ENCODE measurements around the gene RFPL1.

Gene RFPL1

DNA sequence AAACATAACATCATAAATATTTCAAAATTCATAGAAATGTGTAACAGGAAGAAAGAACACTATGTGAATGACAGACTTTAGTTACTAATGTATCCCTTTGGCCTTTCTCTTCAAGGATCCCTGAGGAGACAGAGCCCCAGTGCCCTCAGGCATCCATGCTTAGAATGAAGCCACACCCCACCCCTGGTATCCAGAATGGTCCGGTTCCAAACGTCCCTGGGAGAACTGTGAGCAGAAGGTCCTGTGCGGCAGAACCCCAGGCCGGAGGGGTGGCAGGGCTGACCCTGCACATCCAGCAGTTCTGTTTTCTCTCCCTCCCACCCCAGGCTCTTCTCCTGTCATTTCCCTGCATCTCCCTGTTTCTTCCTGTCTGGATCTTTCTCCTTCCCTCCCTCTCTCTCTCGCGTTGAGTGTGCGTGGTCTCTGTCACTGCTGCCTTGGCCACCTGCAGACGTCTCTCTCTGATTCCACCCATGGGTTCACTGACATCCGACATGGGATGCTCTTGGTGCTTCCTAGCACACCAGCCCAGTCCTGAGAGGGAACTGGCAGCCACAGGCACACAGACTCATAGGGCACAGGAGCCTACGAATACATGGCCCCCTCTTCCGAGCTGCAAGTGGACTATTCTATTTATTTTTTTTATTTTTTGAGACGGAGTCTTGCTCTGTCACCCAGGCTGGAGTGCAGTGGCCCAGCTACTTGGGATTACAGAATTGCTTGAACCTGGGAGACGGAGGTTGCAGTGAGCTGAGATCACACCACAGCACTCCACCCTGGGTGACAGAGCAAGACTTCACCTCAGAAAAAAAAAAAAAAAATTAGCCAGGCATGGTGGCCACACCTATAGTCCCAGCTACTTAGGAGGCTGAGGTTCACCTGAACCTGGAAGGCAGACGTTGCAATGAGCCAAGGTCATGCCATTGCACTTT, 5.7 kb downstream of the RFPL1 start:
- no peak for DNase-seq

DNA sequence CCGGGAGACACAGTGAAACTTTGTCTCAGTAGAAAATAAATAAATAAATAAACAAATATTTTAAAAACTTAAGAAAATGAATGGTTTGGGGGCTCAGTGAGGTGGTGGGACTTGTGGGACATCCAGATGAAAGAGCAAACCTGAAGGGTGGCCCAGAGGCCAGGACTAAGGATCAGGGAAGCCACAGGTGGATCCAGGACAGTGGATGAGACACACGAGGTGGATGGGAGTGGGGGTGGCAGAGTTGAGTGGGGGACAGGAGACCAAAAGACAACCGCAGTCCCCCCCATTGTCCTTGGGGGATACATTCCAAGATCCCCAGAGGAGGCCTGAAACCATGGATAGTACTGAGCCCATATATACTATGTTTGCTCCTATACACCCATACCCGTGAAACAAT, 7.1 kb downstream of the RFPL1 start:
- no peak for DNase-seq

DNA sequence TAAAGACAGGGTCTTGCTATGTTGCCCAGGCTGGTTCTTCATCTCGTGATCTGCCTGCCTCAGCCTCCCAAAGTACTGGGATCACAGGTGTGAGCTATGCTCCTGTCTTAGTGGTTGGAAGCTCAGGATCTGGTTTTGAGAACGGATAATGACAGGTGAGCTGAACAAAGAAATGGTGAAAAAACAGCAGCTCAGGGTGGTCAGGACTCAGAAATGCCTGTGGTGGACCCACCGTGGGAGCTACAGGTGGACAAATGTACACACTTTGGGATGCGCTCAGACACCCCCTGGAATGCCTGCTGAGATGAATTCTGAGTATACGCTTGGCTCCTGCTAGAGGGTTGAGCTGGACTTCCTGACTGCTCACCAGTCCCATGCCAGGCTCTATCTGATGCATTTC, 9.5 kb downstream of the RFPL1 start:
- no peak for DNase-seq

DNA sequence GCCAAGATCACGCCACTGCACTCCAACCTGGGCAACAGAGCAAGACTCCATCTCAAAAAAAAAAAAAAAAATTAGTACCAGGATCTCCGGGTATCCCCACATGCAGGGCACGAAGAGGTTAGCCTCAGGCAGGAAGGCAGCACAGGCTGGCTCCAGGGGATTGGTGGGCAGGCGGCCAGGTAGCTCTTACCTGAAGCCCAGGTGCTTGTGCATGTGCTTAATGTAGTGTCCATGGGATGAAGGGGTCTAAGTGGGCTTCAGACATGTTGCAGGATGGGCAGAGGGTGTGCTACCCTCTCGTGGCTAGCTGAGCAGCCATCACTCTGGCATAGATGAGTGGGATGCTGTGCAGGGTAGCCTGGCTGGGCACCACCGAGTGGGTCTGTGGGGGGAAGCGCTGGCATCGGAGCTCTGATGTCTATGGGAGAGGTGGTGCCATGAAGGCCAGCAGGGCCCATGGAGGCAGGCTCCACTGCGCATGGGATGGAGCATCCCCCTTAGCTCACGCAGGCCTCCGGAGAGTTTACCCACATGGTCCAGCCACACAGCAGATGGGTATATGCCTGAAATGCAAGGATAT, 11.0 kb downstream of the RFPL1 start:
- no peak for DNase-seq

DNA sequence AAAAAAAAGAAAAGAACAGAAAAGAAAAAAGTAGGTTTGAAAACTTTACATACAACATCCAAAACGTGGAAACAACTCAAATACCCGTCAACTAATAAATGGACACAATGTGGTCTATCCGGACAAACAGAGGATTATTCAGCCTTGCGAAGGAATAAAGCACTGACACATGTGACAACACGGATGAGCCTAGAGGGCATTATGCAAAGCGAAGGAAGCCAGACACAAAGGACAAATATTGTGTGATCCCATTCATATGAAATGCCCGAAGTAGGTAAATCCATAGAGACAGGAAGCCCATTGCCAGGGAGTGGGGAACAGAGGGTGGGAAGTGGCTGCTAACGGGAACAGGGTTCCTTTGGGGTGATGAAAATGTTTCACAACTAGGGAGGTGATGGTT, 11.8 kb downstream of the RFPL1 start:
- no peak for DNase-seq

DNA sequence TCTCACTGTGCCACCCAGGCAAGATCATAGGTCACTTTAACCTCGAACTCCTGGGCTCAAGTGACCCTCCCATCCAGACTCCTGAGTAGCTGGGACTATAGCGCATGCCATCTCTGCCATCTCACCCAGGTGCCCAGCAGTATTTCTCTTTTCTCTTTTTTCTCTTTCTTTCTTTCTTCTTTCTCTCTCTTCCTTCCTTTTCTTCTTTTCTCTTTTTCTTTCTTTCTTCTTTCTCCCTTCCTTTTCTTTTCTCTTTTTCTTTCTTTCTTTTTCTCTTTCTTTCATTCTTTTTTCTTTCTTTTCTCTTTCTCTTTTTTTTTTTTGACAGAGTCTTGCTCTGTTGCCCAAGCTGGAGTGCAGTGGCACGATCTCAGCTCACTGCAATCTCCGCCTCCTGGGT, 13.5 kb downstream of the RFPL1 start:
- no peak for DNase-seq

DNA sequence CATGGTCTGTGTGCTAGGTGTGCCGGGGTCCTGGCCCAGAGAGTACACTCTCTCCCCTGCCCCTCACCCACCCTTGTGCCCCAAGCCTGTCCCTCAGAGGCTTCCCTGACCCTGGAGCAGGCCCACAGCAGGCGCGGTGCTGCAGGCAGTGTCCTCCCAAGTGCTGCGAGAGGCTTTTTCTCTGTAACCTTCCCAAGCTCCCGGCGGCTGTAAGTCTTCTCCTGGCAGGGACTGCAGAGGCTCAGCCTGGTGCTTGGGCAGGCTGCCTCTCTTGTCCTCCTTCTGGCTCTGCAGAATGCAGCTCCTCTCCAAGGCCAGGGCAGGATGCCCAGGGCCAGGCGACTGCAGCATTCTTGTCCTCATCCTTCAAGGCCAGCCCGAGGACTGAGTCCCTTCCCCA, 15.9 kb downstream of the RFPL1 start:
- no peak for DNase-seq

DNA sequence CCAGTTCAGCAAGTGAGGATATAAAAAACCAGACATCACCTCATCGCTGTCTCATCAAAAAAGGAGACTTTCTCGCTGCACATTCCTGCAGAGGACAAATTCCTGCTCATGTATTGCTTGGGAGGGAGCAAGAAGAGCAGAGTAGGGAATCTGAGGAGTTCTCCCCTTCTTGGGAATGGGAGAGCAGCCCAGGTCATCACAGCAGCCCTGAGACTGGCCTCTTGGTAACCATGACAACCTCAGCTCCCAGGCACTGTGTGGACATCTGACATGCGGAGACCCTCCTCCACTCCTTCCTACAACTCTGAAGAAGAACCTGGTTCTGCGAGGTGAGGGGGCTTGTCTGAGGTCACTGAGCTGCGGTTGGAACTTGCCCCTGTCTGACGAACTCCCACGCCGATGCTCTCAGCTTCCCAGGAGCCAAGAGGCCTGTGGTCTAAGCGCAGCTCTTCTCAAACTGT, 17.9 kb downstream of the RFPL1 start:
- DNase-seq = no peak

DNA sequence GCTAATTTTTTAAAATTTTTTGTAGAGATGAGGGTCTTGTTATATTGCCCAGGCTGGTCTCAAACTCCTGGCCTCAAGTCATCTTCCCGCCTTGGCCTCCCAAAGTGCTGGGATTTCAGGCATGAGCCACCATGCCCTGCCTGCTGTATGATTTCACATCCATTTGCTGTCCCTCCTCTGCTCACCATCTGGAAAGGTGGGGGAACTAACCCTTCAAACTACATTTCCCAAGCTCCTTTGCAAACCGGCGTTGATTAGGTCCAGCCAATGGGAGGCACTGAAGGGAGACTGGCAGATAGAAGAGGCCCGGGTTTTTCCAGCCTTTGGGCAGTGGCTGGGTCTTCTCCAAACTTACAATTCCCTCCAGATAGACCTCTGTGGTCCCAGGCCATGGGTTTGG, 19.3 kb downstream of the RFPL1 start:
- DNase-seq = no peak

DNA sequence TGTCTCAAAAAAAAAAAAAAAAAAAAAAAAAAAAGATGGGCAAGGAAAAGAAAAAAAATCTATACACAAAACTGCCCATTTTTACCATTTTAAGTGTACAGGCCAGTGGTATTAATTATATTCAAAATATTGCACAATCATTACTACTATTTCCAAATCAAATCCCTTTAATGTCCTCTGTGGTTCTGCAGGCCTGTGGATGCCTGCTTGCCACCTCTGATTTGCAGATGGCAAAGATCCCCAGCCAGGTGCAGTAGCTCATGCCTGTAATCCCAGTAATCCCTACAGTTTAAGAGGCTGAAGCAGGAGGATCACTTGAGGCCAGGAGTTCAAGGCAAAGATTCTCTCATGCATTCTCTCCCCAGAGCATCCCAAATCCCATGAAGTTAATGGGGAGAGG, 20.2 kb downstream of the RFPL1 start:
- DNase-seq = no peak

DNA sequence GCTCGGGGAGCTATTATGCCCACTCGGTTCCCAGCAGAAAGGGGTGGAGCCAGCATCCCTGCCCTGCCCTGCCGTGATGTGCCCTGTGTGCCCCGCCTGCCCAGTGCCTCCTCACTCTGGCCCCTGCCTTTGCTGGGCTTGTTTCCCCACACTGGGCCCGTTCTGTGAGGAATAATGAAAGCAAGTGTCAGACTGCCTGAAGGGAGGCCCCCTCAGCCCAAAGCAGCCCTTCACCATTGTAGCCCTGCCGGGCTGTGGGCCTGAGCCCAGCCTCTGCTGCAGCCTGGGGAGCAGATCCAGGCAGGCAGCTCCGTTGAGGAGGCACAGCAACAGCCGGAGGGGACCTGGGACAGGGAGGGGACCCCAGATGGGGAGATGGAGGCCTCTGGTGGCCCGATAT, 21.4 kb downstream of the RFPL1 start:
- no peak for DNase-seq

DNA sequence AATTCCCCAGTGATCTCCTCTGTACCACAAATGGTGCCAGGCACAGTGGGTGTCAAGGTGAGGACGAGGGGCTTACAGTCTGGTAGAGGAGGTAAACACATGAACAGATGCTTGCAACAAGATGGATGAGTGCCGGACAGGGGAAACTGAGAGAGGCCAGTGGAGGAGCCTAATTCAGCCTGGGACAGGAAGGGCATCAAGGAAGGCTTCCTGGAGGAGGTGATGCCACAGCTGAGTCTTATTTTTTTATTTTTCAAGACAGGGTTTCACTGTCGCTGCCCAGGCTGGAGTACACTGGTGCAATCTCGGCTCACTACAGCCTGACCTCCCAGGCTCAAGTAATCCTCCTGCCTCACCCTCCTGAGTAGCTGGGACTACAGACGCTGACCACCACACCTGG, 22.9 kb downstream of the RFPL1 start:
- no peak for DNase-seq

DNA sequence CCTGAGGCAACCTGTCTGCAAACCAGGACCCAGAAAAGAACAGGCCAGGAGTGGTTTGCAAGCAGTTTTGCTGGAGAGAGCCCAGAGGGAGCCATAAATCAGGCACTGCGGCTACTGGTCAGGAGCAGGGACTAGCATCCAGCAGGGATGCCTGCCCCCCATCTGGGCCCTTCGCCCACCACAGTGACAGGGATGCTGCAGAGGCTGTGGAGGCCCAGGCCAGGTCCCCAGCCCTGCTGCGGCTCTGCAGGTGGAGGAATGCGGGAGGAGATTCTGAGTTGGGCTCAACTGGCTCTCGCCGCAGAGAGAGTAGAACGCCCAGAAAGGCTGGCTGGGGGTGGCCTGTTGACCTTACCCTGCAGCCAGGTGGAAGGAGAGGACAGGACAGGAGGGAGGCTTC, 25.2 kb downstream of the RFPL1 start:
- no peak for DNase-seq

DNA sequence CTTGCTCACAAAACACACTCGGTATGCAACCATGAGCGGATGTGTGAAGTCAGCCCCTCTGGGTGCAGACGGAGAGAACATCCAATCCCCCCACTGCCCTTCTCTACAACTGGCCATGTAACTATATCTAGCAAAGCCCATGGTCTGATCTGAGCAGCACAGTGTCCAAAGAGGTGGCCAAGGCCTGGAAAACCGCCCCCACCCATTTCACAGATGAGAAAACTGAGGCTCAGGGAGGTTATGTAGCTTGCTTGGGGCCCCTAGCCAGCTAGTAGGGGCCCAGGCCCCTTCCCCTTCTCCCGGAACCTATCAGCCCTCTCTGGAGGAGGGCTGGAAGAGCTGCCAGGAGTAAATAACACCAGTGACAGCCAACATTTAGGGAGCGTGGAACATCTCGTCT, 26.2 kb downstream of the RFPL1 start:
- no peak for DNase-seq

DNA sequence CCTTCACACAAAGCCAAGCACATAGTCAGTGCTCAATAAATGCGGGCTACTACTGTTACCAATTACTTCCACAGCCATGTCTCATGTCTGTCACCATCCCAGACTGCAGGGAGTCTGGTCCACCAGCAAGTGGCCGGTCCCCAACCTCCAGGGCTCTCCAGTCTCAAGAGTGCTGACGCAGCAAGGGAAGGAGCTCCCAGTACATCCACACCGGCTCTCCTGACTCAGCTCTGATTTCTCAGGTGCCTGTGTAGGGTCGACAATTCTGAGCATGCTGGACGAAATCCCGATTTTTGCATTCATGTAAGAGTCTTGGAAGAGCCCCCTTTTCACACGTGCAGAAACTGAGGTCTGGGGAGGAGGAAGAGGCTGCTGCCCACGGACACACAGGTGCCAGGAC, 31.4 kb downstream of the RFPL1 start:
- DNase-seq = peak; percentile 6

DNA sequence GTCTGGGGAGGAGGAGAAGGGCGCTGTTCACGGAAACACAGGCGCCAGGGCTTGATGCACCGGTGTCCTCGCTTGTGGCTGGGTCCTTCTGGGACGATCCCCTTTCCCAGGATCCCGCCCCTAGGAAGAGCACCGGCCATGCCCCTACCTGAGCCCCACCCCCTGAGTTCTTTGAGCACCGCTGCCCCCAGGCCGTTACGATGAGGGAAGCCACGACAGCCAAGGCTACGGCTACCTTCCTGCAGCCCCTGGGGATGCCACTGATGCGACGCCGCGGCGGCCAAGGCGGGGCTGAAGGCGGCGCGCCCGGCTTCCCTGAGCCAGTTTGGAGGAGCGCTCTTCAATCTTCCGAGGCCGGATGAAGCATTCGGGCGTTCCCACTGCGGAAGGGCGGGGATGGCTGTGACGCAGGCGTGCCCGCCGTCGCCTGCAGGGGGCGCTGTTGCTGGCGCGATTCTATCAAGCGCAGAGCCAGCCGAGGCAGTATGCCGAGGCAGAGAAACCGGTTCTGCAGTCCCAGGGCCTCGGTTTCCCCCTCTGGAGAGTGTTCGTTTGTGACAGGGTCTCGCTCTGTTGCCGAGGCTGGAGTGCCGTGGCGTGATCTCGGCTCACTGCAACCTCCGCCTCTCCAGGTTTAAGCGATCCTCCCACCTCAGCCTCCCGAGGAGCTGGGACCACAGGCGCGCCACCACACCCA, 31.9 kb downstream of the RFPL1 start:
- peak; percentile 39 for DNase-seq

DNA sequence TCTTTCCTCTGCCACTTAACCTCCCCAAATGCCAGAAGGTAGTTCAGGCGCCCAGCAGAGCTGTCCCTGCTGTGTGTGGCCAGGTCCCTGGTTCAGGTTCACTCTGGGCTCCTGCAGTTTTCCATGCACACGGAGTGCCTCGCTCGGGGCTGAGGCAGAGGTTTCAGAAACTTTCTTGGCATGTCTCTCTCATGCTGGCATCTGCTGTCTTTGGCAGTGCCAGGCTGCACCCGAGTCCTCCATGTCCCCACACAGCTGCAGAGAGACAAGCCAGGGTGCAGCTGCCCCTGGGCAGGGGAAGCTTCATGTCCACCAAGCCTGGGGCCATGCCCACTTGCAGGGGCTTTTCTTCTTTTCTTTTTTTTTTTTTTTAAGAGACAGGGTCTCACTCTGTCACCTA, 34.6 kb downstream of the RFPL1 start:
- DNase-seq = no peak

DNA sequence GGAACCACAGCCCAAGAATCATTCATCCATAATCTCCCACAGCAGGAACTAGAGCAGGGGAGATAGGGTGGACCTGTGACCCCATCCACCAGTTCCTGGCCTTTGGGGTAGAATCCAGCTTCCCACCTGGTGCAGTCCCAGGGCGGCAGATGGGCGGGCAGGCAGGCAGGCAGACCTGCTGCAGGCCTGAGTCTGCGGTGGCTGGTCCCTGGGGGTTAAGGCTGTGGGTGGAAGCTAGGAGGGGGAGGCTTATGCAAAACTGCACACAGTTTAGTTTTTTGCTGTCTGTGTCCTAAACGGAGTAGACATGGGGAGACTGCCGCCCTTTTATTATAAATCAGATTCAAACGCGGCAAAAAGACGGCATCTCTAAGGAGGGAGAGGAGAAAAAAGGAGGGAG, 37.2 kb downstream of the RFPL1 start:
- no peak for DNase-seq

DNA sequence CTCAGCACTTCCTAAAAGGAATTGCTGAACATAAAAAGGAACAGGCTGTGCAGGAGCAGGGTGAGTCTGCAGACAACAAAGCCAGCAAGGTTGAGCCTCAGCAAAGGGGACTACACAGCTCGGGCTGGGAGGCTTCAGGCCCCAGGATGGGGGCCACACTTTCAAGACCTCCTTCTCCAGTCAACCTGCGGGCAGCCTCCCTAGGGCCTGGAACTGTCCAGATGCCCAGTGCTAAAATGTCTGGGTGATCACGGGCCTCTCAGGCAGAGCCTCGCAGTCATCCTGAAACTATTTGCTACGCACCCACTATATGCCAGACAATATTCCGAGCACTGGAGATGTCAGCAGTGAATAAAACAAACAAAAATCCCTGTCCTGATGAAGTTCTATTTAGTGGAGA, 37.7 kb downstream of the RFPL1 start:
- no peak for DNase-seq

DNA sequence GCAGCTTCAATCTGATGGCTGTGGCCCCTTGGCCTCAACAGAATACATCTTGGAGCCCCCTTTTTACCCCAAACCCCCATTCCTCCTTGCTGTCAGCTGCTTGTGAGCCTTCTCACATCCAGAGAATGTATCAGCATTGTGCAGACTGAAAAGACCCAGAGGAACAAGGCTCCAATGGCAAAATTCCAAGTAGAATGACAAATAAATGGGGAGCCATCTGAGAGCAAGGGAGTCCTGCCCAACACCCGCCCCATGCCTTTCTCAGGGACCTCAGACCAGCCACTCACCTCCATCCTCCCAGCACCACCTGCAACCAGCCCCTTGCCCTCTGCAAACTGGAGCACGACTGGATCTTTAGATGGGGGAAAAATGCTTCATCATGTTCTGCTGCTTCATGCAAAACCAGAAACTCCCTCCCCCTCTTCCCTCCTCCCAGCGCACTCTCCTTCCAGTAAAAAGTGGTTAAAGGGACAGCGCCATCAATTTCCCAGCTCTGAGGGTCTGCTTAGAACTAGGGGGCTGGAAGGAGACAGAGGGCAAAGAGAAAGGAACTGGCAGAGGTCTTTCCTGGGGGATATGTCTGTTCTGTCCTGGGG, 39.4 kb downstream of the RFPL1 start:
- DNase-seq = peak; percentile 57

DNA sequence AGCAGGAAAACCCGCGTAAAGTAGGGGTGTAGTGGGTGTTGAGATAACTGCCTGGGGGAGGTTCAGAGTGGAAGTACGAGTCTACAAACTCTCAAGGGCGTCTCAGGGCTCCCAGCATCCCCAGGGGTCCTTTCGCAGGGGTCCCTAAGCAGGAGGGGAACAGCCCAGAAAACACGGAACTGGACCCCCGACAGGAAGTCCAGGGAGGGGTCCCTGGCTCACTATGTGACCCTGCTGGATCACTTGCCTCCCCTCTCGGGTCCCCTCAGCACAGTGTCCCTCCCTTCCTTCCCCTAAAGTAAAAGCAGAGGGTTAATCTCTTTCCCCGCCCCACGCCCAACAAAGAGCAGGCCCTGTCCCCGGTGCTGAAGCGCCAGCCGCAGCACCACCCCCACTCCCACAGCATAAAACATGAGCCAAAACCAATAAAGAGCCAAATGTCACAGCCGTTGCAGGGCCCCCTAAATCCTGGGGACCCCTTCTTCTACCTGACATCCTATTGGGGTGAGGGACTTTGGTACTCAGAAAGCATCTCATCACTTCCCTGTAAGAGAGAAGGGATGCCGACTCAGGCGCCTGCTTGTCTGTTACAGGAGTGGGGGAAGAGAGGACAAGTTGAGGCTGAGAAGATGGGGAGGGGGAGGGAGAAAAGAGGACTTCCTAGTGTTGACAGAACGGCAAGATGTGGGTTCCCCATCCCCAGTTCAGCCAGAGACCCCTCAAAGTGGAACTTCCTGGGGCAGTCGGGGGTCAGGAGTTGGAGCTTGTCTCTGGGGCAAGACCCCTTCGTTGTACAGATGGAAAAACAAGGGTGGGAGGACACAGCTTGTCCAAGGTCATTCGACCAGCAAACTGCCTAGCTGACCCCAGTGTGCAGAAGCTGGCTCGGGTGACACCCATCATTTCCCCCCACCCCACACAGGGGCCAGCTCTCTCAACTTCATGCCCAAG, 40.2 kb downstream of the RFPL1 start:
- DNase-seq = peak; percentile 25
